ENCODE data around the gene NHSL1.

DNA sequence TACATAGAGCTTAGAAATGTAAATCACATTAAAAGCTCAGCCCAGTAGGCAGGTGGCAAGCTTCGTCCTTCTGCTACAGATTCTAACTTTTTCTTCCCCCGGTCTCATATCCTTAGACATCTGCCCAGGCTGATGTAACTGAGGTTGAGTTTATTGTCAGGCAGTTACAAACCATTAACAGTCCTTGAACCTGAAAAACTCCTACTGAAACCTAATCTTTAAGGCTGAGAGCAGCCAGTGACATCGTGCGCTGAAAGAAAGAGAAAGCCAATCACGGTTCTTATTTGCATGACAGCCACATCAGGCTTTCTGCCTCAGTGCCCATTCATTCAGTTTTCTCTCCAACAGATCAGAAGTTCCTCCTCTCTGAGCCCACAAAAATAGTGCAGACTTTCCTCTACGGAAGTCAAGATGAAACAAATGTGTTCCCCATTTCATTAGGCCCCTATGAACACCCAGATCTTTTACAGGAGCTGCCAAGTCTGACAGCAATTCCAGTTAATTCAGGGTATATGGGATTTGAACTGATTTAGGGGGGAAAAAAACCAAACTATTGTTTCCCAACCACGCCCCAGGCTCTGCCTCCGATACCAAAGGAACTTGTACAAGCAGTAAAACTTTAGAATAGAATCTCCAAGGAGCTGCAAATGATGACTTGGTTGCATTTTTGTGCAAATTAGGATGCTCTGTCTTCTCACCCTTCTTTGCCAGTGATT, at the start of gene NHSL1:
- TF ChIP-seq ZNF8 (CRISPR knock-in tag; IDR thresholded peaks at IDR 0.05) (no peak), ZFP3 (CRISPR knock-in tag; IDR thresholded peaks at IDR 0.05) (no peak), OSR1 (CRISPR knock-in tag; IDR thresholded peaks at IDR 0.05) (no peak), ZFP30 (CRISPR knock-in tag; IDR thresholded peaks at IDR 0.05) (no peak), ARNTL (CRISPR knock-in tag; IDR thresholded peaks at IDR 0.05; ENCODE audit: borderline replicate concordance, low read depth) (no peak), SNAI2 (CRISPR knock-in tag; IDR thresholded peaks at IDR 0.05) (no peak)
- TF ChIP-seq, protein P1, sequence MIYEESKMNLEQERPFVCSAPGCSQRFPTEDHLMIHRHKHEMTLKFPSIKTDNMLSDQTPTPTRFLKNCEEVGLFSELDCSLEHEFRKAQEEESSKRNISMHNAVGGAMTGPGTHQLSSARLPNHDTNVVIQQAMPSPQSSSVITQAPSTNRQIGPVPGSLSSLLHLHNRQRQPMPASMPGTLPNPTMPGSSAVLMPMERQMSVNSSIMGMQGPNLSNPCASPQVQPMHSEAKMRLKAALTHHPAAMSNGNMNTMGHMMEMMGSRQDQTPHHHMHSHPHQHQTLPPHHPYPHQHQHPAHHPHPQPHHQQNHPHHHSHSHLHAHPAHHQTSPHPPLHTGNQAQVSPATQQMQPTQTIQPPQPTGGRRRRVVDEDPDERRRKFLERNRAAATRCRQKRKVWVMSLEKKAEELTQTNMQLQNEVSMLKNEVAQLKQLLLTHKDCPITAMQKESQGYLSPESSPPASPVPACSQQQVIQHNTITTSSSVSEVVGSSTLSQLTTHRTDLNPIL (CRISPR knock-in tag; IDR thresholded peaks at IDR 0.05; ENCODE audit: low read depth), result no peak

Measured in SK-N-SH treated with all-trans-retinoic acid at 6 μM for 48 hours (cell line).